ENCODE data around the gene ZNF211.

ZNF211 gene

GRCh38 chr19:57664269-57665127 is 31.5 kb downstream of the ZNF211 start:
- DNase-seq: peak; percentile 66

- DNase-seq: no peak
These were observed 32.4 kb downstream of the ZNF211 start for GRCh38 chr19:57665261-57665806.

GRCh38 chr19:57667228-57667627 is 34.3 kb downstream of the ZNF211 start:
- no peak for DNase-seq

- DNase-seq: no peak
These were observed 35.7 kb downstream of the ZNF211 start, which contains the start of gene ZSCAN4 for GRCh38 chr19:57668635-57669034. Gene ZSCAN4 (plus strand): TSS chr19:57668935. CDS start chr19:57676146, 7,211 bp downstream.

GRCh38 chr19:57671124-57671895 is 38.3 kb downstream of the ZNF211 start:
- DNase-seq: no peak

- DNase-seq: no peak
These were observed 39.5 kb downstream of the ZNF211 start for GRCh38 chr19:57672466-57672865.

GRCh38 chr19:57675881-57676280 is 42.9 kb downstream of the ZNF211 start:
- peak; percentile 20 for DNase-seq

- no peak for DNase-seq
These were observed 49.3 kb downstream of the ZNF211 start for GRCh38 chr19:57682226-57682766.

- no peak for DNase-seq
These were observed 53.8 kb downstream of the ZNF211 start for GRCh38 chr19:57686727-57687126.

- no peak for DNase-seq
These were observed 54.5 kb downstream of the ZNF211 start for GRCh38 chr19:57687363-57688010.

GRCh38 chr19:57688011-57688763 is 55.2 kb downstream of the ZNF211 start:
- no peak for DNase-seq

- no peak for DNase-seq
These were observed 56.8 kb downstream of the ZNF211 start for GRCh38 chr19:57689750-57690149.

Measured in fibroblast of skin of right biceps (primary cell).